Ishikawa (cell line): ENCODE results near the gene PDZD7.

Experiments
- CEBPB ChIP-seq: IDR thresholded peaks from 2 replicates; pipeline ENCODE4 v1.6.1; 2012
- CREB1 ChIP-seq: IDR thresholded peaks from 2 replicates; pipeline ENCODE4 v1.6.1; 2012; ENCODE audit warnings: low read depth
- EGR1 ChIP-seq: IDR thresholded peaks from 2 replicates; pipeline ENCODE4 v1.6.1; 2012
- EP300 ChIP-seq: IDR thresholded peaks from 2 replicates; pipeline ENCODE4 v1.6.1; 2012; ENCODE audit warnings: borderline replicate concordance
- FOXM1 ChIP-seq: IDR thresholded peaks from 2 replicates; pipeline ENCODE4 v1.6.1; 2012; ENCODE audit warnings: low read depth, borderline replicate concordance
- NFIC ChIP-seq: IDR thresholded peaks from 2 replicates; pipeline ENCODE4 v1.6.1; 2012
- RAD21 ChIP-seq: IDR thresholded peaks from 2 replicates; pipeline ENCODE4 v1.6.1; 2012; ENCODE audit warnings: low read depth
- TAF1 ChIP-seq: IDR thresholded peaks from 2 replicates; pipeline ENCODE4 v1.6.1; 2012; ENCODE audit warnings: low read depth, mild to moderate bottlenecking
- TCF12 ChIP-seq: IDR thresholded peaks from 2 replicates; pipeline ENCODE4 v1.6.1; 2012; ENCODE audit warnings: low read depth
- TEAD4 ChIP-seq: IDR thresholded peaks from 2 replicates; pipeline ENCODE4 v1.6.1; 2012
- YY1 ChIP-seq: IDR thresholded peaks from 2 replicates; pipeline ENCODE4 v1.6.1; 2012; ENCODE audit warnings: low read depth
- ZBTB7A ChIP-seq: IDR thresholded peaks from 2 replicates; pipeline ENCODE4 v1.6.1; 2012; ENCODE audit warnings: low read depth
- TF ChIP-seq, protein P1 (sequence below): IDR thresholded peaks from 2 replicates; pipeline ENCODE4 v1.6.1; 2012
- TF ChIP-seq, protein P2 (sequence below): IDR thresholded peaks from 2 replicates; pipeline ENCODE4 v1.6.1; 2012; ENCODE audit warnings: low read depth, mild to moderate bottlenecking
- TF ChIP-seq, protein P3 (sequence below): IDR thresholded peaks from 2 replicates; pipeline ENCODE4 v1.6.1; 2012

The PDZD7 gene

DNA sequence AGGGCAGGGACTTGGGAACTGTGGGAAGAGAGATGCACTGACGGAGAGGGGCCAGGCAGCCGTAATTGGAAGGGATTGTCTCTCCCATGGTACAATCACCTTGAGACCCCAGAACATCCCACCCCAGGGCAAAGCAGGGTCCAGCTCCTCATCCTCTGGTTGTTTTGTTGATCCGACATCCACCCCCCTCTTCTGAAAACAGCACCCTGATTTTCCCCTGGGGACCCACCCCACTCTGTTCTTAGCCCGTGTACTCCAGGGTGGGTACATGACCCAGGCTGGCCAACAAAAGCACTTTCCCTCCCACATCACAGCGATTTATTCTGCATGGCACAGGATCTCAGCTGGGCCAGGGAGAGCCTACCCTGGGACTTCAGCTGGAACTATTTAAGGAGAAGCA lies 14.1 kb downstream of the PDZD7 start:
- TF ChIP-seq RAD21 = no peak
- TF ChIP-seq EP300 = no peak

DNA sequence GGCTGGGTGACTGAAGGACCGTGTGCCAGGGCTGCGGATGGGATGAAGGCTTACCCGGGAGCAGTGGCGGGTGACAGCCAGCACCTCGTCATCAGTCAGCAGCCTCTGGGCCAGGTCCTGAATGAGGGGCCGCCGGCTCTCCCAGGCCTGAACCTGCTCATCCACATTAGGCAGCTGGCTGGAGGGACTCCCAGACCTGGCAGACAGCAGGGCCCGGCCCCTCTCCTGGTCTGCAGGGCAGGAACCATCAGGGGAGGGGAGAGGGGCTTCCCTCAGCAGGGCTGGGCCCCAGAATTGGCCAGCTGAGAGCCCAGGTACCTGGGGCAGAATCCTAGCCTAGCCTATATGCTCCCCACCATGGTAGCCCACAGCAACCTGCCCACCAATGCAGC lies 15.4 kb downstream of the PDZD7 start:
- TF ChIP-seq, protein P1, sequence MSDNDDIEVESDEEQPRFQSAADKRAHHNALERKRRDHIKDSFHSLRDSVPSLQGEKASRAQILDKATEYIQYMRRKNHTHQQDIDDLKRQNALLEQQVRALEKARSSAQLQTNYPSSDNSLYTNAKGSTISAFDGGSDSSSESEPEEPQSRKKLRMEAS = no peak
- TF ChIP-seq YY1 (no peak), ZBTB7A (no peak), TAF1 (no peak), NFIC (no peak), TCF12 (no peak), EP300 (no peak), TEAD4 (no peak), CREB1 (no peak), FOXM1 (no peak), CEBPB (no peak), RAD21 (no peak), EGR1 (no peak)
- TF ChIP-seq, protein P2, sequence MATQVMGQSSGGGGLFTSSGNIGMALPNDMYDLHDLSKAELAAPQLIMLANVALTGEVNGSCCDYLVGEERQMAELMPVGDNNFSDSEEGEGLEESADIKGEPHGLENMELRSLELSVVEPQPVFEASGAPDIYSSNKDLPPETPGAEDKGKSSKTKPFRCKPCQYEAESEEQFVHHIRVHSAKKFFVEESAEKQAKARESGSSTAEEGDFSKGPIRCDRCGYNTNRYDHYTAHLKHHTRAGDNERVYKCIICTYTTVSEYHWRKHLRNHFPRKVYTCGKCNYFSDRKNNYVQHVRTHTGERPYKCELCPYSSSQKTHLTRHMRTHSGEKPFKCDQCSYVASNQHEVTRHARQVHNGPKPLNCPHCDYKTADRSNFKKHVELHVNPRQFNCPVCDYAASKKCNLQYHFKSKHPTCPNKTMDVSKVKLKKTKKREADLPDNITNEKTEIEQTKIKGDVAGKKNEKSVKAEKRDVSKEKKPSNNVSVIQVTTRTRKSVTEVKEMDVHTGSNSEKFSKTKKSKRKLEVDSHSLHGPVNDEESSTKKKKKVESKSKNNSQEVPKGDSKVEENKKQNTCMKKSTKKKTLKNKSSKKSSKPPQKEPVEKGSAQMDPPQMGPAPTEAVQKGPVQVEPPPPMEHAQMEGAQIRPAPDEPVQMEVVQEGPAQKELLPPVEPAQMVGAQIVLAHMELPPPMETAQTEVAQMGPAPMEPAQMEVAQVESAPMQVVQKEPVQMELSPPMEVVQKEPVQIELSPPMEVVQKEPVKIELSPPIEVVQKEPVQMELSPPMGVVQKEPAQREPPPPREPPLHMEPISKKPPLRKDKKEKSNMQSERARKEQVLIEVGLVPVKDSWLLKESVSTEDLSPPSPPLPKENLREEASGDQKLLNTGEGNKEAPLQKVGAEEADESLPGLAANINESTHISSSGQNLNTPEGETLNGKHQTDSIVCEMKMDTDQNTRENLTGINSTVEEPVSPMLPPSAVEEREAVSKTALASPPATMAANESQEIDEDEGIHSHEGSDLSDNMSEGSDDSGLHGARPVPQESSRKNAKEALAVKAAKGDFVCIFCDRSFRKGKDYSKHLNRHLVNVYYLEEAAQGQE = no peak
- TF ChIP-seq, protein P3, sequence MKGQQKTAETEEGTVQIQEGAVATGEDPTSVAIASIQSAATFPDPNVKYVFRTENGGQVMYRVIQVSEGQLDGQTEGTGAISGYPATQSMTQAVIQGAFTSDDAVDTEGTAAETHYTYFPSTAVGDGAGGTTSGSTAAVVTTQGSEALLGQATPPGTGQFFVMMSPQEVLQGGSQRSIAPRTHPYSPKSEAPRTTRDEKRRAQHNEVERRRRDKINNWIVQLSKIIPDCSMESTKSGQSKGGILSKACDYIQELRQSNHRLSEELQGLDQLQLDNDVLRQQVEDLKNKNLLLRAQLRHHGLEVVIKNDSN = no peak

DNA sequence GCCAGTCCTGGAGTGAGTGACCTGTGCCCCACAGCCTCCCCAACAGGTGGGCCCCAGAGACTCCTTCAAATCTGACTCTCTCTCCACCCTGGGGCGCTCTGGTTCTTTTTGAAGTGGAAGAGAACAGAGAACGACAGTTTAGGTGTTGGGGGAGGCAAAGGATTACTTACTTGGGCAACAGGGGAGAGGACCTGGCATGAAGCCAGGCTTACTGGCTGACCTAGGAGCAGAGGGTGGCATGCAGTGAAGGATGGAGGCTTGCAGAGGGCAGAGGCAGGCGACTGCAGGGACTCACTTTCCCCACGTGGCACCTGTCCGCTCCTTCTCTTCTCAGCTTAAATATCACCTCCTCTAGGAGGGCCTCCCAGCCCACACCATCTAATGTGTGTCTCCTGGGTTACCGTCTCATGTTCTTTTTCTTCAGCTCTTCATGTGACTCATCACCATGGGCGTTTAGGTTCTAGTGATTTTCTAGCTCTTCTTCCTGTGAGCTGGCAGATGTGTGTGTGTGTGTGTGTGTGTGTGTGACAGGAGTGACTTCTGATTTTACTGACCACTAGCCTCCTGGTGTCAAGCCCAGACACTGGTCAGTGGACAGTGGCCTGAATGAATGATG lies 15.9 kb downstream of the PDZD7 start:
- TF ChIP-seq NFIC = peak; percentile 25; the same call in 1 of the 2 replicates
- TF ChIP-seq, protein P3 = no peak

DNA sequence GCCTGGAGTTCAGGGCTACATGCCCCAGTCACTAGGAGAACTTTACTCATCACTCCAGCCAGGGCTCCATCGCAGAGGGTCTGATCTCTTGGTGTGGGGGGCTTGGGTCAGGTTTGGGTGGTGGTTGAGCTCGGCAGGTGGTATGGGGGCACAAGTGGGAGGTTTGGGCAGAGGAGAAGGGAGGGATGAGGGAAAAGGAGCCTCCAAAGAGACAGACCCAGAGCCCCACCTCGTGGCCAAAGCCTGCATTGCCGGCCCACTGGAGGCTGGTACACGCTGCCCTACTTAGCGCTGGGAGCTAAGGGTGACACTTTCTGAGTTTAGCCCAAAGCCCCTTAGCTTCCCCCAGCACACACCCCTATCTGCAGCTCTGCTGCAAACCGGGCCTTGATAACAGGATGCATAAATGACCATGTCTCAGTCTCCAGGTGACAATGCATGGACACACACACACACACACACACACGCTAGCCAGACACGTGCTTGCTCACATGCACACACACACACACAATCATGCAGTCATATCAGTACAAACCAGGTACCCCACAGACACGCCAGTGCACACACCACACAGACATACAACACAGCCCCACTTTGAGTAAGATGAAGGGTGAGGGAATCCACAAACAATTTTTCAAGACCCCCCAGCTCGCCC lies 16.6 kb downstream of the PDZD7 start:
- TF ChIP-seq RAD21 (peak; percentile 94), CREB1 (no peak)
- TF ChIP-seq, protein P1 = 0 out of 2 replicates have a peak, but pooled peaks have one; percentile 13

DNA sequence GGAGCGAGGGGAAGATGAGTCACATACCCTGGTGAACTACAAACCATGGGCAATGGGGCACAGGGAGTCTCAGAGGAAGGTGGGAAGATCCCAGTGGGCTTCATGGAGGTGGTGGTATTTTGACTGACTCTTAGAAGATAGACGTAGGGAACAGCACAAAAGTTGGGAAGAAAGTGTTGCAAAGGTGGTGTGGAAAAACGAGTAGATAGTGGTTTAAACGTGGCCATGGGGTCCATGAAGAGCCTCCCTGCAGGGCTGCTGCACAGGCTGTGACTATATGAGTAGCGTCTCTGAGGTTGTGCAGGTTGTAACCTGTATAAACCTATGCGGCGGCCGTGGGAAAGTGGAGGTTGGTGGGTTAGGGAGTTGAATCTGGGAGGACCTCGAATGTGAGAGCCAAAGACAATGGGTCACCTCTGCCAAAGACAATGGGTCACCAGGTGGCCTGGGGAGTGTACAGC lies 17.5 kb downstream of the PDZD7 start:
- TF ChIP-seq CEBPB (no peak), TAF1 (no peak), YY1 (no peak), TEAD4 (no peak), NFIC (no peak), CREB1 (no peak)
- TF ChIP-seq, protein P3 = no peak

DNA sequence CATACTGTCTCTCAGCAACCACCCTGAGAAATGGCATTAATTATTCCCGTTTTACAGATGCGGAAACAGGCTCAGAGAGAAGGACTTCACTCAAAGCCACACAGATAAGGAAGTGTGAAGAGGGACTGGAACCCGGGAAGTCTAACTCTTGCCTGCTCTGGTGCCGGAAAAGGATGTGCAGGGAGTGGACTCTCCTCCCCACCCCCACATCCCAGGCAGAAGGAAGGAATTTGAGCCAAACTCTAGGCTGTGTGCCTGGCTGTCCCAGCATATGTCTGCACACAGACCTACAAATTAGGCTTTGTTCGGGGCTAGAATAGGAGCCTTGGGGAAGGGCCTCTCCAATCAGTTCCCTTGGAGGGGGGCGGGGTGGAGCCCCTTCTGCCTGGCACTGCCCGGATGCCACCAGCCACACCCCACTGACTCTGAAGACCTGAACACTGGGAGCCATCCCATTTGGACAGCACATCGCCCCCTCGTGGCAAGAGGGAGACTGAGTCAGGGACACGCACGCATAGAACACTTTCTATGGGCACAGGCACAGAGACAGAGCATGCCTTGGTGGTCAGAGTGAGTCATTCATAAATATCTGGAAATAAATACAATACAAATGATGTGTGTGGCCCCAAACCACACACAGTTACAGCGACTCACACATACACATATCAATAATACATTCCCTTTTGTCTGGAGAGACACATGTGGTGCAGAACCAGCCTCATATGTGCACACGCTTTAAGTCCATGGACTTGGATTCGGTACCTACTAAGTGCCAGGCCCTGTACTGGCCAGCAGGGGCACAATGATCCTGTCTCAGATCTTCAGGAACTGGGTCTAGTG lies 18.2 kb downstream of the PDZD7 start:
- TF ChIP-seq, protein P2 = no peak
- TF ChIP-seq YY1 (0 out of 2 replicates have a peak, but pooled peaks have one; percentile 21), RAD21 (peak; percentile 63; the same call in 1 of the 2 replicates)
